CD4-positive, alpha-beta T cell treated with Interleukin-4 for 4 hours (primary cell): ENCODE results near the gene CFAP57.
"Not testable (repeated sequence)": the region's sequence is repeated elsewhere in the genome, so short reads cannot be mapped to it uniquely, and the experiment has no call there.

Experiments used
- DNase-seq: peaks from one replicate; pipeline ENCODE4 v3.0.0-alpha.2; 2020

The CFAP57 gene

DNA sequence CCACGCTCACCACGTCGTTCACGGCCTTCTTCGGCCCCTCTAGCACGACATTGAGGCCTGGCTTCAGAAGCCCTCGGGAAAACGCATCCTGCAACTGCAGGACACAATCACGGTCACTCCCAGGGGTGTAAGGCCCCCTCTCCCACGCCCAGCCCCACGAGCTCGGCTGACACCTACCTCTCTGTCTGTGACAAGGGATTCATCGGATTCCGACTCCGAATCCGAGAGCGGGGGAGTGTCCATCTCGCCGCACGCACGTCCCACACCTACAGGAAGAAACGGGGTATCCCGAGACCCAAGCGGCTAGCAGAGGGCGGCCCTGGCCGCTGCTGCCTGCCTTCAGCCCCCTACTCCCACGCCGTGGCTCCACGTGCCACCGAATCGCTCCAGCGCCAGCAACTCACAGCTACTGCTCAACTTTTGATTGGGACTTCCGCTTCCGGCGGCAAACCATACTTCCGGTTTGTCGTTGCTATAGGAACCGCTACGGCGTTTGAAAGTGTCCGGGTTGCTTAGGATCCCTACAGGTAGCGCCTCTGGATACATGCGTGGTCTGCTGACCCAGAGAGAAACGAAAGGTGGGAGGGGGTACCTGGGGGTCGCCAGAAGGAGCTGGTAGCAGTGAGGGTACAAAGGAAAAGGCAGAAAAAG is at the start of gene CFAP57, which contains the start of gene EBNA1BP2:
Gene CFAP57, plus strand, starts transcription at position 455 of the 651 bp plus-strand sequence. CDS start 424 bp downstream, outside the sequence.
Gene EBNA1BP2, minus strand, starts transcription at position 415 of the 651 bp plus-strand sequence. Its CDS starts 172 bp downstream, at position 243.
- DNase-seq: peak; percentile 94

DNA sequence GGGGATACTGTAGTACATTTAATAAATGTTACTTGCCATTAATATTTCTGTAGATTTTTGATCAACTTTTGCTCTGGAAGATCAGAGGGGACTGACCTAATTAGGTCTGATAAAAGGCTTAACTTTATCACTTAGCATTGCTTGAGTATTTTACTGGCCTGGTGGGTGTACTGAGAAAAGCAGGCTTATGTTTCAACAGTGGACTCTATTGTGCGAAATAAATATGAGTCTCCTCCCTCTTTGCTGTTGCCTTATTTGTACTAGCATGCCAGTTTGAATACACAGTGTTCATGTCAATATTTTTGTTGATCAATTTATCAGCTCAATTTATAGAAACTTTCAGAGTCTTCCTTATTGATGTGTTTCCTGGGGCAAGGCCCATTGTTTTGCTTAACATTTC is 49.1 kb upstream of the CFAP57 start:
- no peak for DNase-seq

DNA sequence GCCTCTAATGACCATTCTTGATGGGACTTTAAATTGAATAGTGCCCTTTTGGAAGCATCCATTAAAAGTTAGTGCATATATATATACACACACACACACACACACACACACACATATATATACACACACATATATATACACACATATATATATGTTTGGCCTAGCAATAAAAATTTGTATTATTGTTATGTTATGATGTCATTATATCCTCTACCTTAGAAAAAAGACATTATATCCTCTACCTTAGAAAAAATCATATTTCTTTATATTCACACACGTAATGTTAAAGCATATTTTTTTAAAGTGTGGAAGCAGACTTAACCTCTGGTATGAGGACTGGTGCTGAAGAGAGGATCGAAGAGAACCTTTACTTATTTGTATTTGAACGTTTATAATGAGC is 43.3 kb upstream of the CFAP57 start:
- DNase-seq: no peak

DNA sequence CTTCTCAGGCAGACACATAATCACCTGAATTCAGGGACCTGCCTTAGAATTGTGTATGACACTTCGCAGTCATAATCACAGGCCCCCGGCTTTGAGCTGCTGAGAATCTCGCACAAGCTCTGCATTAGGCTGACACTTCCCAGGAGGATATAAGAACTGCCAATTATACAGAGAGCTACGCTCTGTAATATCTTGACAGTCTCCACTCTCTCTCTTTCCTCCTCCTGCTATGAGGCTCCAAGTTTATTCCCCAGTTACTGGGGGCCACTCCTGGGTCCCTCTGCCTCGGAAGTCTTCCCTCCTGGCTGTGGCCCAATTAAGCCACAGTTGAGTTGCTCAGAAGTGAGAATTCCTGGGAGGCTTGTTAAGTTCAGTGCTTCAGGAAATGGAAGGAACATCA is 42.7 kb upstream of the CFAP57 start:
- DNase-seq: no peak

DNA sequence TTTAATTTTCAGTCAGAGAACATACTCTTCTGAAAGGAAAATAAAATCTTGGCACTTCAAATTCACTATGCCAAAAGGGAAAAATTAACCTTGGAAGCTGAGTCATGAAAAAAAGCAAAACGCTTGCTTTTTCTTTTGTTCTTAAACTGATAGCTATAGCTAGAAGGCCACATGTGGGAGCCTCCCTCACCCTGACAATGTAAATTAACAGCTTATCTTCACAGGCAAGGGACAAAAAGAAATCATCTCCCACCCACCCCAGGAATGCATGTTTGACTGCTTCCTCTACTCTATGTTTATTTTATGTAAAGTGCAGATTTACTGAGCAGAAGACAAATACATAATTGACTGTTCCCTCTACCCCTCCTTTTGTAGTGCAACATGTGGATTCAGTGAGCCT is 38.1 kb upstream of the CFAP57 start:
- no peak for DNase-seq

DNA sequence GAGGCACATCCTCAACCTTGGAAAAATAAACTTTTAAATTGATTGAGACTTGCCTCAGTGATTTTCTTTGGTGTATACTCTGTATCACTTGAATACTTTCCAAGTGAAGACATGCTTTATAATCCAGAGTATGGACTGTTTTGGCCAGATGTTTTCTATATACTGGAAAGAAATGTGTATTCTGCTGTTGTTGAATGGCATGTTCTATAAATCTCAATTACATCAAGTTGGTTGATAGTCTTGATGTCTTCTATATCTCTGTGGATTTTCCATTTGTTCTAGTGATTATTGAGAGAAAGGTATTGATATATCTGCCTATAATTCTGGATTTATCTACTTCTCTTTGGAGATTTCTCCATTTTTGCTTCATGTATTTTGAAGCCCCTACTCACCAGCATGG is 37.5 kb upstream of the CFAP57 start:
- no peak for DNase-seq

DNA sequence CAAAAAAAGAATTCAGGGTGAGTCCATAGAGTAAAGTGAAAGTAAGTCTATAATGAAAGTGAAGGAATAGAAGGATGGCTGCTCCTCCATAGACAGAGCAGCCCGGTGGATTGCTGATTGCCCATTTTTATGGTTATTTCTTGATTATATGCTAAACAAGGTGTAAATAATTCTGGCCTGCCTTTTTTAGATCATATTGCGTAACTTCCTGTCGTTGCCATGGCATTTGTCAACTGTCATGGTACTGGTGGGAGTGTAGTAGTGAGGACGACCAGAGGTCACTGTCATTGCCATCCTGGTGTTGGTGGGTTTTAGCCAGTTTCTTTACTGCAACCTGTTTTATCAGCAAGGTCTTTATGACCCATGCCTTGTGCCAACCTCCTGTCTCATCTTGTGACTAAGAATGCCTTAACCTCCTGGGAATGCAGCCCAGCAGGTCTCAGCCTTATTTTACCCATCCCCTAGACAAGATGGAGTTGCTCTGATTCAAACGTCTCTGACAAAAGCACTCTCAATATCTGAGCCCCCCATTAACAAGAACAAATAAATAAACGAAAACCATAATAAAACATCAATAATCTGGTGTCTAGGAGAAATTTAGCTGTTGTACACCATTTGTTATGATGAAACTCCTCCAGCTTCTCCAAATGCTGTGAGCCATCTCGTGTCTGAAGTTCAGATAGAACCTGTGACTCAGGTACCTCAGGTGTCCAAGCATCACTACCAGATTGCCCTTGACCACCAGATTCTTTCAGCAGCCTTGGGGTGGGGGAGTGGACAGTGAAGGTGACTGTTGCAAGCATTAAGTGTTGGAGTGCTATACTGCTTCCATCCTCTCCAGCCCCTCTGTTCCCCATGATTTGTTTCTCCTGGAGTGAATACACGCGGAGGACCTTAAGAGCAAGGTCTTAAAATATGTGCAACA is 36.0 kb upstream of the CFAP57 start:
- no peak for DNase-seq

DNA sequence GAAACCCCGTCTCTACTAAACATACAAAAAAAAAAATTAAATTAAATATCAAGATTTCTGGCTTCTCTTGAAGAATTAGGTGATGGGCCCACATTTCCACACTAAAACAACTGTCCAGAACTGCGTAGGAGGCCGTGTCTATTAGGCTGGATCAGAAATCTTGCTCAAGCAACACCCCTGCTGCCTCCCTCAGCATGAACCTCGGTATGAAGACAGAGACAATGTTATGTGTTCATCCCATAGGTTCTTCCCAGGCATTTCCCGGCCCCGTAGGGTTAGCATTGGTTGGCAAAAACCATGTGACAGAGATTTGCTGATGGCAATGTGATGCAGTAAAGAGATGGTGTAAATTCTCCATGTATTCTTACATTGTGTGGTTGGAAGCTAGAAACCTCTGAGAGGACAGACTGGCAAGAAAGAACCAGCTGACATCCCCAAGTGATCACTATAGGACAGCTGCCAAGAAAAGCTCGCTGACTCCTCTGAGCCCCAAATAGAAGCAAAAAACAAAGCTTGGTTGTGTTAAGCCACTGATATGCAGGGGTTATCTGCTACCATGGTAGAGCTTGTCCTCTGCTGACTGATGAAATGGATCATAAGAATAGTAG is 34.6 kb upstream of the CFAP57 start:
- DNase-seq: no peak

DNA sequence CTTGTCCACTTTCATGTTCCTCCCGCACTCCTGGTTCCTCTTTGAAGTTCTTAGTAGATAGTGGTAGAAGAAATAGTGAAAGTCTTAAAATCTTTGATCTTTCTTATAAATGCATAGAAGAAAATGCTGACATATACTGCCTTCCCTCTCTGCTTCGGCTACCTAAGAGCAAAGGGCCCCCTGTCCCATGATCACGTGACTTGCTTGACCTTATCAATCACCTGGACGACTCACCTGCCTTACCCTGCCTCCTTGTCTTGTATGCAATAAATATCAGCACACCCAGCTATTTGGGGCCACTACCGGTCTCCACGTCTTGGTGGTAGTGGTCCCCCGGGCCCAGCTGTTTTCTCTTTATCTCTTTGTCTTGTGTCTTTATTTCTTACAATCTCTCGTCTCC is 32.8 kb upstream of the CFAP57 start:
- not testable (repeated sequence) for DNase-seq

DNA sequence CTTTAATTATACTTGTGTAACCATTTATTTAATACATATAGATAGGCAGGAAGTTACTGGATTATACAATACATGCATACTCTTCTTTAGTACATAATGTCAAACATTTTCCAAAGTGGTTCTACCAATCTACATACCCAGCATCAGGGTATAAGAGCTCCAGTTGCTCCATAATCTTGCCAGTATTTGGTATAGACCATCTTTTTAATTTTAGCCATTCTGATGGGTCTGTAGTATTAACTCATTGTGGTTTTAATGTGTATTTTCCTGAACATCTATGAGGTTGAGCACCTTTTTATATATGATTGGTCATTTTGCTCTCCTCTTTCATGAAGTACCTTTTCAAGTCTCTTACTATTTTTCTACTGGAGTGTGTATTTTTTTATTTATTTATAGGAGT is 32.1 kb upstream of the CFAP57 start:
- DNase-seq: no peak

DNA sequence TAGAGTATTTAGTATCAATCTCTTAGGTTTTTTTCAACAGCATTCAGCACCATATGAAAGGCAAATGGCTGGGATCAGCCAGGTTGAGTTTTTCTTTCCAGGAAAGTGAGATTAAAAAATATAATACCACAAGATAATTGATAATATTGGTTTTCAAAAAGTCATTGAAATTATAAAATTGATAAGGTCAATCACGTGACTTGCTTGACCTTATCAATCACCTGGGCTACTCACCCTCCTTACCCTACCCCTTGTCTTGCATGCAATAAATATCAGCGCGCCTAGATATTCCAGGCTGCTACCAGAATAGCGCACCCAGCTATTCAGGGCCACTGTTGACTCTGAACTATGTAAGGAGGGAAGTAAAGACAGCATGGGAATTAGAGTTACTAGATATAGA is 31.5 kb upstream of the CFAP57 start:
- no peak for DNase-seq

DNA sequence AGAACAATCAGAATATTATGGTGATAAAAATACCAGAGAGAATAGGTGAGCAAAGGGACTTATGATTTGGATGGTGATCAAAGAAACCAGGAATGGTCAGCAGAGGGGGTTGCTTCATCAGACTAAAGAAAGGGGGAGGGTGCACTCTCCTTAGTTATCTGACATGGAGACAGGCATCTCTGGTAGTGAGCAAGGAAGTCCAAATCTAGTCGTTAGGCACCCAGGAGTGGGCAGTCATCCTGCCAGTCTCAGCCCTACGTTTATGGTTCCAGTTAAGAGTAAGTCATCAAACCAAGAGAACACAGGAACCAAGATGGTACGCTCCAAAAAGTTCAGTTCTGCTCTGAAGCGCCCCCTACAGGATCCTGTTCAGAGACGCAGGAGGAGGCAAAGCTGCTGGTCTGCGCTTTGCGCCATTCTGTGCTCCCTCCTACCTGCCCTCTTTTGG is 28.7 kb upstream of the CFAP57 start:
- no peak for DNase-seq

DNA sequence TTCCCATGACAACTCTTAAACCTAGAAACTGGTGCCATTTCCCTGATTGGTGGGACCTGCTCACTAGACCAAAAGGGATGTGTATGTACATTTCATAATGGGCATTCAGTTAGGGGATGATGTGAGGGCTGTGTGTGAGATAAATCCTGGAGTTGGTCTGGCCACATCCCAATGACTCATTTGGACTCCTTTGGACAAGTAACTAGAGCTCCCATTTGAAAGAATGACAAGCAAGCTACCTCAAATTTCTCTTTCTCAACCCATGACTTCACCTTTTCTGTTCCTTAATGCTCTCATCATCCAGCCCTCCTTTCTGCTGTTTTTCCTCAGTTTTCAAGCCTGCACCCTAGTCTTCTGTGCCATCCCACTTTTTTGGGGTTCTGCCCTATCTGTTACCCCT is 27.9 kb upstream of the CFAP57 start:
- no peak for DNase-seq

DNA sequence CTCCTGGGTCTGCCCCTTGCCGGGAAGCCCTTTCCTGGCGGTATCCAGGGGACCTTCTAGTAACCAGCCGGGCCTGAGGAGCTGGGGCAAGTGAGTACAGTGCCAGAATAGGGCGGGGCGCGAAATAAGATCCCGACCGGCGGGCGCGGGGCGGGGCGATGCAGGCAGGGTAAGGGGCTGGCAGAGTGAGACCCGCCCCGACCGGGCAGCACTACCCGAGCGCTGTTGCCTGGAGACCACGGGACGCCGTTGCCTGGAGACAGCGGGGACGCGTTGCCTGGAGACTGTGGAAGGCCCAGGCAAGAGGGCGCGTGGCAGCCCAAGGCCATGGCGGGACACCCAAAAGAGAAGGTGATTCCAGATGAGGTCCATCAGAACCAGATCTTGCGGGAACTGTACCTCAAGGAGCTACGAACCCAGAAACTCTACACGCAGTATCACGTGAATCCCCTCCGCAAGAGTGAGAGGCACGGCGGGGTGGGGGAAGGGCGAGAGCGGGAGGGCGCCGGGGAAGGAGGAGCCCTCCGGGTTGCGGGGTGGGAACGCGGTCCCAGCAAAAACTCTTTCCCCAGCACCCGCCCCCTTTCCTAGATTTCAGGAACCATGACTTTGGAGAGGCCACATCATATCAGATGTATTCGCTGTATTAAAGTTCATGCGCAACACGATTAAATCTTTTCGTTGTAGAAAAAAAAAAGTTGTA is 24.4 kb upstream of the CFAP57 start:
- no peak for DNase-seq

DNA sequence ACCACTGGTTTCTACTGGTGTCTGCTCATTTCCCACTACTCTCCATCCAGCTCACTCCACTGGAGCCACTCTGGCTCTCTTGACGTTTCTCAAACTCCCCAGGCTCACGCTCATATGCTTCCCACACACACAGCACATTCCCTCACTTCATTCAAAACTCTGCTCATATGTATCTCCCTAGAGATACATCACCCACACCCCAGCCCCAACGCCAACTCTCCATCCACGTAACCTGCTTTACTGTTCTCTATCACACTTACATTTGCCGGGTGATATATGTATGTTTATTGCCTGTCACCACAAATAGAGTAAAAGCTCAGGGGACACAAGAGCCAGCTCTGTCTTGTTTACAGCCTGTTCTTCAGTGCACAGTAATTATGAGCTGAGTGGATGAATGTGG is 22.2 kb upstream of the CFAP57 start:
- no peak for DNase-seq

DNA sequence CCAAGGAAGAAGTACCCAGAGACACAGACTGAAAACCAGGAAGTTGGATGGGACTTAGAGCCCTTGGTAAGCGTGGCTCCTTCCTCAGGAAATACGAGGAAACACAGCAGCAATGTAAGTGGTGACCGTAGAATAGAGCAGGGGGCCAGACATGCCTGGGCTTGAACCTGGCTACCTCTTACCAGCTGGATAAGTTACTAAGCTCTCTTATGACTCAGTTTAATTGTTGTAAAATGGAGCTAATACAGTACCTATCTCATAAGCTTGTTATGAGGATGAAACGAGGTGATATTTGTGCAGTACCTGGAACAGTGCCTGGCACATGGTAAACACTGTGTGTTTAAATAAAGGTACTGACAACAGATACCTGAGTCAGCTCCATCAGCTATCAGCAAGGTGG is 19.3 kb upstream of the CFAP57 start:
- DNase-seq: no peak

DNA sequence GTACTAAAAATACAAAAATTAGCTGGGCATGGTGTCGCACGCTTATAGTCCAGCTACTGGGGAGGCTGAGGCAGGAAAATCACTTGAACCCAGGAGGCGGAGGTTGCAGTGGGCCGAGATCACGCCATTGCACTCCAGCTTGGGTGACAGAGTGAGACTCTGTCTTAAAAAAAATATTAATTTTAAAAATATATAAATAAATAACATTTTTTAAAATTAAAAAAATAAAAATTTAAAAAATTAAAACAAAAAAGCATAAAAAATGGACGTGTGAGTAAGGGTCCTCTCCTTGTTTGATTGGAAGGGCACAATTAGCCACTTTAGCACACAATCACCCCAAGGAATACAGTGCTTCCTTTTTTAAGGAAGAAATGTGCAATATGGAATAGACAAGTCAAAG is 18.7 kb upstream of the CFAP57 start:
- no peak for DNase-seq

DNA sequence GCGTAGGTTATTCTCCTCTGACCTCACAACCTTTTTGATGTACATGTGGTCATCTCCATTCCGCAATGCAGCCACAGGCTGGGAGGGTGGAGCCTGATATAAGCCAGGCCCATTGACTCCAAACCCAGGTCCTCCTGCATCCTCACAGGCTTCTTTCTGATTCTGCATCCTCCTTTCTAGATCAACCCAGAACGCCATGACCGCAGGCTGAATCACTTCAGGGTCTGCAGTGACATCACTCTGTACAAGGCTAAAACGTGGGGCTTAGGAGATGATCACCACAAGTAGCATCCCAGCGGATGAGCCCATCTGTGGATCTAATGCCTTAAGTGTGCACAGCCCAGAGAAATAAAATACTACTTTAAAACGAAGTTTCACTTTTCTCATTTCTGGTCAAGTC is 16.1 kb upstream of the CFAP57 start:
- no peak for DNase-seq

DNA sequence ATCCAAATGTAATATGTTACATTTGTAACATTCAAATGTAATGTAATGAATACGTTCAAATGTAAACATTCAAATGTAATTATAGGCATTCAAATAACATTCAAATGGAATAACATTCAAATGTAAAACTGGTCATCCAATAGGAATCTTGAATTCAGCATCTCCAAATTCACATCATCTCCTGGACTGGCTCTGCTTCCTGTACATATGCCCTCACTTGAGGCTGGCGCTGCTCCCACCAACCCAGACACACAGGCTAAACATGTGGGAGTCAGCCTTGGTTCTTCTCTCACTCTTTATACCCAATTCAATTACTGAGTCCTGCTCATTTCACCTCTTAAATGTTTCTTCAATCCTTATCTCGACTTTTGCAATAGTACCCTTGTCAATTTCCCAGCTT is 7.0 kb upstream of the CFAP57 start:
- no peak for DNase-seq

DNA sequence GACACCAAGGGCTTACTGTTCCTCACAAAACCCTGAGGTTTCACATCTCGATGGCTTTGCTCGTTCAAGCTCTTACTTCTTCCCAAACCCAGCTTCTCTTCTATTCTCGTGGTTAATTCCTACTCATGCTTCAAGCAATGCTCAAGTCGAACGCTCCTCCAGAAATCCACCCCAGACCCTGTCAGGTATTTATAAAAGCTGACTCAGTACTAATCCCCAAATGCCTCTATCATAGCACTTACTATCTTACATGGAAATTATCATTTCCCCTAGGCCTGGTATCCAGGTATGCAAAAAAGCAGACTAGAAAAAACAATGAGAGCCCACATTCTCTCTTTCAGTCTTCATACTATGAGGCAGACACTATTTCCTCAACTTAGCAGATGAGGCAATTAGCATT is 6.4 kb upstream of the CFAP57 start:
- DNase-seq: no peak

DNA sequence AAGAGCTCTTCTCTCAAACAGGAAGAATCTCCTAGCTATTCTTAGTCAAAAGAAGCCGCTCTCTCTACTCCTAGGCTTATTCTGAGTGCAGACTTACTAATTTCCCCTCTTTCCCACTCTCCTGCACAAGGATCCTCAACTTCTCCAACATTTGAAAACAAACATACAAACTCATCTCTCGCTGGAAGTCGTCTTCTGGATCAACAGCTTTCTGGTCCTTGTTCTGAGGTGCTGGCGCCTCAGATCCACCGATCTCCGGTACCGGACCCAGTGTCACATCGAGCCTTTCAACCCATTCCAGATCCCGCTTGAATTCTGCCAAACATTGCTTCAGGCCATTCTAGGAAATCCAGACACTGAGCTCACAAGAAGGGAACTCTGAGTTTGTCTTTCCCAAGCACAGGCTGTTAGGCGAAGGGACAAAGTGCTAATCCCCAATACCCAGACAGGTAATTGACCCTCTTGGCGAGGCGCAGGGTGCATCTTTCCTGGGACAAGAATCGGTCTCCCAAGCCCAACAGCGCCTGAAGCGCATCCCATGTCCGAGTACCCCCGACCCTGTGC is 736 bp upstream of the CFAP57 start:
- no peak for DNase-seq

DNA sequence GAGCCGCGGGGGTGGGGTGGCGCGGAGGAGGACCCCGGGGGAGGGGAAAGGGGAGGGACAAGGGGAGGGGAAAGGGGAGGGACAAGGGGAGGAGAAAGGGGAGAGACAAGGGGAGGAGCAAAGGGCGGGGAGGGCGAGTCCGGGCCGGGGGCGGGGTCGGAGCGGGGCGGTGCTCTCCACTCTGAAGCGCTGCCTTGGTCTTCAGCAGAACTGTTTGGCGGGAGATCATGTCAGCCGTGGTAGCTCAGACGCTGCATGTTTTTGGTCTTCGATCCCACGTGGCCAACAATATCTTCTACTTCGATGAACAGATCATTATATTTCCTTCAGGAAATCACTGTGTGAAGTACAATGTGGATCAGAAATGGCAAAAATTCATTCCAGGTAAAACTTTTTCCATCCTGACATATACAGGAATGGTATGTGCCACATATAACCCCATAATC is 420 bp downstream of the CFAP57 start:
- DNase-seq: peak; percentile 87

DNA sequence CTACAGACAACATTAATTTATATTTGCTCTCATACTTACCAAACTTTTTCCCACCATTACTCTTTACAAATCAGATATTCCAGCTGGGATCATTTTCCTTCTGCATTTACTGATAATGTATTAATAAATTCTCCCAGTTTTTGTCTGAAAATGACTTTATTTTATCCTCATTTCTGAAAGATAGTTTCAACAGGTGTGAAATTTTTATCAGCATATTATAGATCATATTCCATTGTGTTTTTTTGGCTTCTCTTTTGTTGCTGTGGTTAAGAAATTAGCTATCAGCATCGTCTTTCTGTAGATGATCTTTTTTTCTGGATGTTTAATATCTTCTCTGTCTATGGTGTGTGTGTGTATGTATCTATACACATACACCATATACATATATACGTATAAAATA is 2.7 kb downstream of the CFAP57 start:
- no peak for DNase-seq
